Activated CD4-positive, alpha-beta memory T cell treated with anti-CD3 and anti-CD28 coated beads for 36 hours (primary cell): Measurements from ENCODE around the gene HMGN3. TPM values are rescaled to one million over a fixed set of nuclear protein-coding genes. Genes with fewer than 3 reads are reported as not detected.

Source experiments
- CTCF ChIA-PET: fragments of 350-600 bp; sonication (Branson Sonifier 250); formaldehyde crosslinking; loops from one replicate; lab custom pipeline; 2021; ENCODE audit warnings: antibody characterized with exemption, inconsistent platforms; lab: Charles Lee
- POLR2A ChIA-PET: fragments of 350-600 bp; sonication (Branson Sonifier 250); formaldehyde crosslinking; loops from one replicate; lab custom pipeline; 2021; ENCODE audit warnings: antibody characterized with exemption; lab: Charles Lee
- DNase-seq: peaks from one replicate; pipeline ENCODE4 v3.0.0-alpha.2; 2020
- H3K27ac Mint-ChIP-seq: one replicate; pipeline ENCODE4 v1.8.0; 2021; ENCODE audit warnings: mixed read lengths
- H3K27me3 Mint-ChIP-seq: one replicate; pipeline ENCODE4 v1.8.0; 2021; ENCODE audit warnings: mixed read lengths
- H3K36me3 Mint-ChIP-seq: one replicate; pipeline ENCODE4 v1.8.0; 2021; ENCODE audit warnings: mixed read lengths
- H3K4me1 Mint-ChIP-seq: one replicate; pipeline ENCODE4 v1.8.0; 2021; ENCODE audit warnings: low read depth, mixed read lengths
- H3K4me3 Mint-ChIP-seq: one replicate; pipeline ENCODE4 v1.8.0; 2021; ENCODE audit warnings: mild to moderate bottlenecking, mixed read lengths
- H3K9me3 Mint-ChIP-seq: one replicate; pipeline ENCODE4 v1.8.0; 2021; ENCODE audit warnings: mixed read lengths
- intact Hi-C: fragments of 100-400 bp; cut with micrococcal nuclease; formaldehyde crosslinking; loops from one replicate; pipeline ENCODE4 v1.15.1; 2023
- total RNA-seq, 2 experiments: library from RNA; stranded (reverse); gene quantifications; one replicate each; pipeline ENCODE4 v1.2.3, GENCODE V29; 2021

HMGN3 gene
- total RNA-seq, 2 experiments from 2014 or later = 37.4 to 39.8 TPM

DNA sequence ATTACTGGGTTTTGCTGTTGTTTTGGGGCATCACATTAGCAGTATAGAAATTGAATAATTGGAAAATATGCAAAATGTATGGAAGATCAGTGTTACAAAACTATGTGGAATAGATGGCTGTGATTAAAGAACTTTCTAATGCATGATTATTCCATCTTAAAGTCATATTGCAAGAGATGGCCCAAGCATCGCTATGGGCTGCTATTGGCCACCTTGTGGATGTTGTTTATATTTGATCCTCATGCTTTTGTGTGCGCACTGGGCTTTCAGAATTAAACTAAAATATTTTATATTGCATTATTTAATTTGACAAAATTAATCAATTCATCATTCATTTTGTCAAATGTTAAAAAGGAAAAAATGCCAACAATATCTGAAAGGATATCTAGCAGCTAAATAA, 16.1 kb upstream of the HMGN3 start:
- POLR2A ChIA-PET = no interaction called here
- Mint-ChIP-seq H3K4me1 (no peaks in the 10 kb centered on the region), H3K9me3 (peaks cover 9% of the 10 kb centered on the region), H3K4me3 (no peak overlapping the region), H3K27ac (no peak overlapping the region), H3K27me3 (peaks cover 4% of the 10 kb centered on the region), H3K36me3 (no peaks in the 10 kb centered on the region)
- CTCF ChIA-PET = interaction anchor here (0.7 to 1.1 kb wide), 3 partner anchors 20 to 390 kb away, joined by 3 read pairs; no protein-coding TSS in a partner anchor
- DNase-seq = no peak
- intact Hi-C loops = no loop called here

DNA sequence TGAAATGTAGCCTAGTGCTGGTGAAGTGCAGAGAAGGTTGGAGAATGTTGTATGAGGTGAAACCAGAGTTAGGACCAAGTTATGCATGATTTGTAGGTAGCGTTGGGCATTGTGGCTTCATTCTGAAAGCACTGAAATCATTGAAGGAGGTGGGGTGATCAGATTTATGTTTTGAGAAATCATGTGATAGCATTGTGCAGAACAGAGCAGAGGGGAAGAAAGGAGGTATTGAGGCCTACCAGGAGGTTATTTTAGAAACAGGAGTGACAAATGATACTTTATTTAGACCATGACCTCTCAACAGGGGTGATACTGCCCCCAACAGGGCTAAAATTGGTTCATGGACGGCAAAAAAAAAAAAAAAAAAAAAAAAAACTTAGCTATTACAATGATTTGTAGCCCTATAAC, 15.6 kb upstream of the HMGN3 start:
- H3K9me3 Mint-ChIP-seq = peaks cover 6% of the 10 kb centered on the region
- H3K4me3 Mint-ChIP-seq = no peak overlapping the region
- H3K4me1 Mint-ChIP-seq = no peaks in the 10 kb centered on the region
- peaks cover 4% of the 10 kb centered on the region for H3K27me3 Mint-ChIP-seq
- CTCF ChIA-PET = interaction anchor here (0.7 to 1.1 kb wide), 3 partner anchors 20 to 390 kb away, joined by 3 read pairs; no protein-coding TSS in a partner anchor
- no peaks in the 10 kb centered on the region for H3K36me3 Mint-ChIP-seq
- POLR2A ChIA-PET = no interaction called here
- intact Hi-C loops = no loop called here
- no peak overlapping the region for H3K27ac Mint-ChIP-seq
- DNase-seq = no peak

DNA sequence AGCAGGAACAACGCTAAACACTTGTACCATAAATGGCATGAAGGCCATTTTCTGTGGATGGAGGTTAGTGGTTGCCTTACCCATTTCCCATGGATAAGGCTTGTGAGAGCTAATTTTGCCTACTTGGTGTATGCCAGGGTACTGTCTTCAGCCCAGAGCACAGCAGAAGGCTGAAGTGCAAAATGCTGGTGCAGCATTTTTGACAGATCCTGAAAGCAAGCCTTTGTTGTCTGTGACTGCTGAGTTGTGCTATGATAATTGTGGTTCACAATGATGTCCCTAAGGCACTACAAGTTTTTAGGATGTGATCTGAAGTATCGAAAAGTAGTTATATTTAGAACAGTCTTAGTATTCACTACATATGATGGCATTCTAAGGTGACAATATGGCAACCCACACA, 14.7 kb upstream of the HMGN3 start:
- Mint-ChIP-seq H3K36me3 (no peaks in the 10 kb centered on the region), H3K27me3 (peaks cover 2% of the 10 kb centered on the region), H3K4me3 (no peak overlapping the region), H3K9me3 (no peaks in the 10 kb centered on the region), H3K4me1 (no peaks in the 10 kb centered on the region), H3K27ac (no peak overlapping the region)
- intact Hi-C loops = no loop called here
- CTCF ChIA-PET = no interaction called here
- POLR2A ChIA-PET = no interaction called here
- no peak for DNase-seq

DNA sequence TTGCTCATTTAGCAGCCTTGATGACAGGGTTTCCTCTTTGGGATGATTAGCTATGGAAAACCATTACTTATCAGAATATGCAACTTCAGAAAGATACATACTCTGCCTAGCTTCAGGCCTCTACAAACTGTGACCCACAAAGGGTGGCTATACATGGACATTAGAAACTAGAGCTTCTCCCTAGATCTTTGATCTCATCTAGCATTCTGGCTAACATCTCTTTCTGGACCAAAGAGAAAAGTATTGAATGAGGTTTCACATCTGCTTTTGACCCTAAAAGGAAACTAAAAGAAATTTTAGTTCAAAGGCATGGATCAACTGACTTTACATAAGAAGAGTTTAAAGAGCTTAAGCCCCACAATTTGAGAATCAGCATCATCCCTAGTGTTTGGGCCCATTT, 12.4 kb upstream of the HMGN3 start:
- POLR2A ChIA-PET = no interaction called here
- Mint-ChIP-seq H3K4me1 (no peaks in the 10 kb centered on the region), H3K4me3 (no peak overlapping the region), H3K9me3 (no peaks in the 10 kb centered on the region), H3K27ac (no peak overlapping the region), H3K27me3 (no peaks in the 10 kb centered on the region), H3K36me3 (no peaks in the 10 kb centered on the region)
- intact Hi-C loops = no loop called here
- CTCF ChIA-PET = no interaction called here
- DNase-seq = no peak

DNA sequence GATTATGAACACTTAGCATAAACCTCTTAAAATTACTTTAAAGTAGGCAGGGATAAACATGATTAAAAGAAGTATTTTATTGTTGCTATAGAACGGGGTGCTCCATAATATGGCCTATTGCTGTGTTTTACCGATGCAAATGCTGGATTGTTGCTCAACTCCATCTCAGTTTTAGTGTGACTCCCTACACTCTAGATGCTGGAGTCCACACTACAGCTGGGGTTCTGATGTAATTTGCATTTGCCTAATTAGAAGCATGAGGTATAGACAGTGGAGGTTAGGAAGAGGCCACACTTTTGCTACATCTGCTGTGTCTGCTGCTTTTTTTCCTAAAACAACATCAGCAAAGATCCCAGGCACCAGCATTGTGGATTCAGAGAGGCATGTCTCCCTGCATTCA, 6.7 kb upstream of the HMGN3 start:
- no peaks in the 10 kb centered on the region for H3K27me3 Mint-ChIP-seq
- no peaks in the 10 kb centered on the region for H3K4me1 Mint-ChIP-seq
- H3K36me3 Mint-ChIP-seq = no peaks in the 10 kb centered on the region
- no peak overlapping the region for H3K4me3 Mint-ChIP-seq
- intact Hi-C loops = no loop called here
- H3K9me3 Mint-ChIP-seq = no peaks in the 10 kb centered on the region
- ChIA-PET CTCF (no interaction called here), POLR2A (no interaction called here)
- DNase-seq = no peak
- H3K27ac Mint-ChIP-seq = no peak overlapping the region

DNA sequence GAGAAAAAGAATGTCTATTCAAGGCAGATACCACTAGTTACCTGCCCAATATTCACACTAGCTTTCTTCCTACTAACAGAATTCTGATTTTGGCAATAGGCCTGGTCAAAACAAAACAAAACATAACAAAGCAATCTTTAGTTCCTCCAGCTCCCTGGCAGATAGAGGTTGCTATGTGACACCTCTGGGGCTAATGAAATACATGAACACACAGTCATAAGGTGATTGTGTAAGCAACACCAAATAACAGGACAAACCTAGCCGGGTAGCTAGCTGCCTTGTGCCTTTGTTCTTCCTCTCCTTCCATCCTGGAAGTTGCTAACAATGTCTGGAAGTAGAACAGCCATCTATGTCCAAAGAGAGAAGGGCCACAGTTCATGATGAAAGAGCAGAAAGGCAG, 6.0 kb upstream of the HMGN3 start:
- H3K4me3 Mint-ChIP-seq = no peak overlapping the region
- ChIA-PET POLR2A (no interaction called here), CTCF (no interaction called here)
- no peak for DNase-seq
- no peaks in the 10 kb centered on the region for H3K36me3 Mint-ChIP-seq
- no peaks in the 10 kb centered on the region for H3K27me3 Mint-ChIP-seq
- intact Hi-C loops = no loop called here
- no peaks in the 10 kb centered on the region for H3K4me1 Mint-ChIP-seq
- no peaks in the 10 kb centered on the region for H3K9me3 Mint-ChIP-seq
- H3K27ac Mint-ChIP-seq = no peak overlapping the region

GRCh38 chr6:79239536-79240168, 5.2 kb upstream of the HMGN3 start:
- Mint-ChIP-seq H3K4me1 (peaks cover 3% of the 10 kb centered on the region), H3K36me3 (peaks cover 1% of the 10 kb centered on the region), H3K9me3 (no peaks in the 10 kb centered on the region), H3K27me3 (no peaks in the 10 kb centered on the region), H3K27ac (no peak overlapping the region), H3K4me3 (no peak overlapping the region)
- POLR2A ChIA-PET = no interaction called here
- no peak for DNase-seq
- intact Hi-C loops = loop anchor here (10.0 kb wide), 1 partner anchor 865 kb away; the partner anchor contains the start of gene BCKDHB
- CTCF ChIA-PET = no interaction called here

DNA sequence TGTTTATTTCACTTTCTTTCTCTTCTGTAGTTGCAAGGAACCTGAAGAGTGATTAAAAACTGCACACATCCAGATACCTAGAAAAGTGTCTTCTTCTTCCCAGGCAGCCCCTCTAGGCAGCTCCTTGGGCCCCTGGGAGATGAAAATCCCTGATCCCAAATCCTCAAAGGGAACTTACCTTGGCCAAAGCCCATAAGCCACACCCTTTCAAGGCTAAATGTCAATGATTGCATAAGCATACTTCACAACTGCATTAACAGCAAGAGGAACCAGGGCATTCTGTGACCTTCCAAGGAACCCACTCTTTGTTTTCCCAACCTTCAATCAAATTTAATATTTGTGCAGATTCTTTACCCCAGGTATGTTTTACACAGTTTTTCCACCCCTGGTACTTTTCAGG, 4.4 kb upstream of the HMGN3 start:
- H3K4me1 Mint-ChIP-seq = peaks cover 4% of the 10 kb centered on the region
- H3K36me3 Mint-ChIP-seq = peaks cover 2% of the 10 kb centered on the region
- H3K27me3 Mint-ChIP-seq = no peaks in the 10 kb centered on the region
- POLR2A ChIA-PET = no interaction called here
- no peak overlapping the region for H3K4me3 Mint-ChIP-seq
- no peak overlapping the region for H3K27ac Mint-ChIP-seq
- no peak for DNase-seq
- intact Hi-C loops = loop anchor here (10.0 kb wide), 1 partner anchor 866 kb away; the partner anchor contains the start of gene BCKDHB
- CTCF ChIA-PET = no interaction called here
- no peaks in the 10 kb centered on the region for H3K9me3 Mint-ChIP-seq

DNA sequence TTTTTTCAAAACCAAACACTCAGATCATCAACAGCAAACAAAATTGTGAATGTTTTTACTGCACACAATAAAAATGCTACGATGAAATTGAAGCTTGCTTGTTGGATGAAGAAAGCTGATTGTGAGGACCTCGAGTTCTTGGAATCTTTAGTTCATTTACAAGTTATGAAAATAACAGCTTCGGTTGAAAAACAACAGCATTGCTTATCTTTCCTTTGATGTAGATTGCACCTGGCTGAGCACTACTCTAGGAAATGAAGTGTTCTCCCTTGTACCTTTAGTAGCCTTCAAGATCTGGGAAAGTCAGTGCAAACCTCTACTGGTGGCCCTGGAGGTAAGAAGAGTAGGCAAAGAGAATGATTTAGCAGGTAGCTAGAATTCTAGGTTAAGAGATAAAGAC, 2.2 kb upstream of the HMGN3 start:
- Mint-ChIP-seq H3K9me3 (no peaks in the 10 kb centered on the region), H3K36me3 (peaks cover 2% of the 10 kb centered on the region), H3K27ac (no peak overlapping the region), H3K4me3 (no peak overlapping the region), H3K27me3 (no peaks in the 10 kb centered on the region), H3K4me1 (peaks cover 14% of the 10 kb centered on the region)
- intact Hi-C loops = loop anchor here (10.0 kb wide), 1 partner anchor 868 kb away; the partner anchor contains the start of gene BCKDHB
- CTCF ChIA-PET = interaction anchor here (0.9 kb wide), 1 partner anchor 68 kb away, joined by 3 read pairs; no protein-coding TSS in a partner anchor
- POLR2A ChIA-PET = no interaction called here
- DNase-seq = no peak

DNA sequence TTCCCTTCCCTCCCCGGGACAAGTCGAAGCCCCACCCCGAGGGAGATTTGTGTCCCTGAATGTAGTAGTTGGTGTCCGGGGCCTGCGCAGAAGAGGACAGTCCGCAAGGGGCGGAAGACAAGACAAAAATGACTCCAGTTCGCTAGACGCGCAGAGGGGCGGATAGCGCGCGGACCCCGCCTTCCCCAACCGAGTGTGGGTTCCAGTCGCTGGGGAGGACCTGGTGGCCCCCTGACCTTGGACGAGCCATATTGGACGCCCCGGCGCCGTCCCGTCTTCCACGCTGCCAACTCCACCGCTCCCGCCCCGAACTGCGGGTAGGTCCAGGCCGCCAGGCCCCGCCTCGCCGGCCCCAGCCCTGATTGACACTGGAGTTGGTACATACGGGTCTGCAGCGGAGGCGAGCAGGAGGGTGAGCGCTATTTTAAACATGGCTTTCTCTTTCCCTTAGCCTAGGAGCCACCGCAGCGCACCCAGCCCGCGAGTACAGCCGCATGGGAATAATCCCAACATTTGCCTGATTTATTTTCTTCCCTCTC, 802 bp downstream of the HMGN3 start:
- intact Hi-C loops = loop anchor here (1.0 to 10.0 kb wide), 6 partner anchors 155 to 871 kb away; partner anchors contain the start of genes BCKDHB, IRAK1BP1, LCA5 and PHIP
- POLR2A ChIA-PET = interaction anchor here (0.8 kb wide), 1 partner anchor 155 kb away, joined by 3 read pairs; the partner anchor contains the start of gene PHIP
- no peaks in the 10 kb centered on the region for H3K27me3 Mint-ChIP-seq
- peaks cover 4% of the 10 kb centered on the region for H3K36me3 Mint-ChIP-seq
- DNase-seq = peak; percentile 80
- peaks cover 15% of the 10 kb centered on the region for H3K4me1 Mint-ChIP-seq
- H3K4me3 Mint-ChIP-seq = peak overlapping the region; percentile 88
- H3K27ac Mint-ChIP-seq = peak overlapping the region; percentile 79
- CTCF ChIA-PET = interaction anchor here (0.6 to 1.6 kb wide), 2 partner anchors 17 to 134 kb away, joined by 4 to 5 read pairs; no protein-coding TSS in a partner anchor
- no peaks in the 10 kb centered on the region for H3K9me3 Mint-ChIP-seq

DNA sequence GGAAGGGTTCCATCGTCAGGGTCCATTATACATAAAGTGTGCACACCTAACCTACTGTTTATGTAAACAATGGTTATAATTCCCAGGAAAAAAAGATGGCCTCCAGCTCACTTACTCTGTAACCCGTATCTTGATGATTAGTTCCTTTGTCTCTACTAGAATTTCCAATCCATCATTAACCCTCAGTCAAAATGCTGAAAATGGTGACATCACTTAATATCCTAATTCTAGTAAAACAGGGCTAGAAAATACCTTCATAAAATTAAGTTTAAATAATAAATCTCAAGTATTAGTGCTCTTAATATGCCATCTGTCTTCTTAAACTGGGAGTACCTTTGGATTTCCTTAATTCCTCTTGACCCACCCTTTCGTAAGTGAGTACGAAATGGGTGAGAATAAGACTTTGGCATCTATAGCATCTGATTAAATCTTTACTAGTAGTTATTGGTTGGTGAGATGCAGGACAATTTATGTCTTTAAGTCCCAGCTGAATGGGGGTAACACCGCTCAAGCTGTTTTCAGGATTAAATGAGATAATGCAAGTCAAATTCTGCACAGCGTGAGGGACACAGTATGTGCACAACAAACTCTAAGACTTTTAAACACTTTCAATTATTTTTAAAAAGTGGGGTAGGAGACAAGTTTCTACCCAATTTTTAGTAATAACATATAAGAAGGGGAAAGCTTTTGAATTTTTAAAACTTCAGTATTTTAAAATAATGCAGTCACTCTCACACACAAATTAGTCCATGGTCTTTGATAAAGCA, 1.6 kb downstream of the HMGN3 start:
- peak overlapping the region; percentile 88 for H3K4me3 Mint-ChIP-seq
- peaks cover 4% of the 10 kb centered on the region for H3K36me3 Mint-ChIP-seq
- CTCF ChIA-PET = no interaction called here
- POLR2A ChIA-PET = interaction anchor here (0.8 kb wide), 1 partner anchor 155 kb away, joined by 3 read pairs; the partner anchor contains the start of gene PHIP
- no peaks in the 10 kb centered on the region for H3K27me3 Mint-ChIP-seq
- H3K9me3 Mint-ChIP-seq = no peaks in the 10 kb centered on the region
- H3K27ac Mint-ChIP-seq = no peak overlapping the region
- intact Hi-C loops = loop anchor here (2.0 to 10.0 kb wide), 3 partner anchors 439 to 872 kb away; partner anchors contain the start of genes BCKDHB and TTK
- H3K4me1 Mint-ChIP-seq = peaks cover 15% of the 10 kb centered on the region
- no peak for DNase-seq

DNA sequence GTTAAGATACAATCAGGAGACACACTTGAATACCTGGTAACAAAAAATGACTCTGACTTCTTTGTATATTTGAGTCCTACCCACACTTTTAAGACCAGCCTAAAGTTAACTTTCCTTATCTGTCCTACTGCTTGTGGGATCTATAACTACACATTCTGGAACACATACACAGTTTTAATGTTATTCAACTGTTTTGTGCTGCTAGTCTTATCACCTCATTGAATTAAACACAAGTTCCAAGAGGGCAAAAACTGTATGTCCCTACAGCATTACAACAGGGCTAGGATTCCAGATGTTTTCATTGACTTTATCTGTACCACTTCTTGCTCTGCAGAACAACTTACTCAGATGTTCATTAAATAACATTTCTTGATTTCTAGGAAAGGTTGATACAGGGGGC, 2.8 kb downstream of the HMGN3 start:
- intact Hi-C loops = loop anchor here (2.0 to 10.0 kb wide), 3 partner anchors 441 to 873 kb away; partner anchors contain the start of genes BCKDHB and TTK
- CTCF ChIA-PET = no interaction called here

More for the DNA sequence above, 2.8 kb downstream of the HMGN3 start:
- DNase-seq = no peak
- Mint-ChIP-seq H3K4me1 (peaks cover 15% of the 10 kb centered on the region), H3K4me3 (no peak overlapping the region), H3K27ac (no peak overlapping the region), H3K9me3 (no peaks in the 10 kb centered on the region), H3K36me3 (peaks cover 4% of the 10 kb centered on the region), H3K27me3 (no peaks in the 10 kb centered on the region)
- POLR2A ChIA-PET = no interaction called here
